ENCODE data around the gene DLG2.

The DLG2 gene

DNA sequence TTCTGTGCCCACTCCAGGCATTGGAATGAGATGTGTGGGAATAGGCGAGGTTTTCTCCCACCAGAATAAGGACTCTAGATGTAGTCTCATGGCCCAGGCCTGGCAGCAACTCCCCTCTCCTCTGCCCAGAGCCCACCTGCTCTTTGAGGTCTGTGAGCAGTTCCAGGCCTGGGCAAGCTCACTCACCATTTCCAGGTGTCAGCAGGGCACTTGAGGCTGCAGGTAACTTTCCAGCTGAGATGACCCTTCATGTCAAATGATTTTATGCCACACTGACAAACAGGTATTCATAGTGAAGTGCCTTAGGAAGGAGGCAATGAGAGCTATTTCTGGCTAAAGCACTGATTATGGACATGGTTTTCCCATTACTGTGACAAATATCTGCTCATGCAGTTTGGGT lies 2217.7 kb downstream of the DLG2 start:
- DNase-seq (ENCODE audit: low read depth in 3 of 3) = no peak

DNA sequence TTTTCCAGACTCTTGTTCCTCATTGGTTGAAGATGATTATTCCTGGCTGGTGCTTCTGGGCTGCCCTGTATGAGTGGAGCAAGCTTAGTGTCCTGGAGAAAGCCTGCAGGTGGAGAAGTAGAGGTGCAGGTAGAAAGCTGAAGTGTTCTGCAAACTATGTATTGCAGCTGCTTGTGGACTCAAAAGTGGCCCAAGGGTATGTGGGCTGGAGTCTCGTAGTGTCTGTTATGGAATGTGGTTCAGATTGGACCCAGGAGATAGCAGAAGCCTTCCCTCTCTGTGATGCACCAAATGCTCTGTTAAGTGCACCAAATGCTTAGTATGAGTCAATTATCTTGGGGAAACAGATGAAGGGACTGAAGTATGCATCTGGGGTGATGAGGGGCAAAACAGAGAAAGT lies 2218.2 kb downstream of the DLG2 start:
- DNase-seq (ENCODE audit: low read depth in 3 of 3) = no peak

All from stimulated activated CD4-positive, alpha-beta T cell treated with anti-CD3 and anti-CD28 coated beads, TNF-alpha, amount 100 ng/mL, for 24 hours (primary cell).